ENCODE data around the gene RER1.

Gene RER1

GRCh38 chr1:2353551-2354438 lies 37.8 kb upstream of the RER1 start:
- DNase-seq (ENCODE audit: low spot score) = no peak

DNA sequence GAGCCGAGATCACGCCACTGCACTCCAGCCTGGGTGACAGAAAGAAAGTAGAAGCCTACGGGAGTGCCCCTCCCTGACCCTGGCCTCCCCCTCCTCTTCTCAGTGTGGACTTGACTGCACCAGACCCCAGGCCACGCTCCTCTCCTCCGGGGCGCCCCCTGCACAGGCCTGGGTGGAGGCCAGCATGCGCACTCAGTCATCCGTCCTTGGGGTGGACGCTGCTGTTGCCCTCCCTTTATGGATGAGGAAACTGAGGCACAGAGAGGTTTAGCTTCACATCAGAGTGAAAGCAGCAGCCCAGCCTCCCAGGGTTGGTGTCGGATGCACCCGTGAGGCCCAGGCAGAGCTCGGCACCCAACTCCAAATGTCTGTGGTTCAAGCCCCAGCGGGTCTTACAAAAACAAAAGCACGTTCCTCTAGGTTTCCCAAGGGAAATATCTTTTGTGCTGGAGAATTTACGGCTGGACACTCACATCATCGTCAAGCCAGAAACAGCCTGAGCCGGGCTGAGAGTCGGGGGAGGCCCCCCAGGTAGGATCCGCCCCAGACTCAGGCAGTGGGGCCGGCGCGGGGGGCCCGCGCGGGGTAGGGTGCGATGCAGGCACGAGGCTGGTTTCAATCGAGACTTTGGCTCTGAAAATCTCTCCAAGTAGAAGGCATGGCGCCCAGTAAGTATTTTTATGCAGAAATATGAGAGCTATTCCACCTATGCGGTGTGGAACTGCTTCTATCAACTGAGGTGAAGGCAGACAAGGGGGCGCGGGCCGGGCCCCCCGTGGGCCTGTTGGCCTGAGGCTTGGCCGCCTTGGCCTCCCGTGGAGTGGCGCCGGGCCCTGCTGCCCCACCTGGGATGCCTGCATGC lies 36.9 kb upstream of the RER1 start:
- DNase-seq (ENCODE audit: low spot score) = no peak

DNA sequence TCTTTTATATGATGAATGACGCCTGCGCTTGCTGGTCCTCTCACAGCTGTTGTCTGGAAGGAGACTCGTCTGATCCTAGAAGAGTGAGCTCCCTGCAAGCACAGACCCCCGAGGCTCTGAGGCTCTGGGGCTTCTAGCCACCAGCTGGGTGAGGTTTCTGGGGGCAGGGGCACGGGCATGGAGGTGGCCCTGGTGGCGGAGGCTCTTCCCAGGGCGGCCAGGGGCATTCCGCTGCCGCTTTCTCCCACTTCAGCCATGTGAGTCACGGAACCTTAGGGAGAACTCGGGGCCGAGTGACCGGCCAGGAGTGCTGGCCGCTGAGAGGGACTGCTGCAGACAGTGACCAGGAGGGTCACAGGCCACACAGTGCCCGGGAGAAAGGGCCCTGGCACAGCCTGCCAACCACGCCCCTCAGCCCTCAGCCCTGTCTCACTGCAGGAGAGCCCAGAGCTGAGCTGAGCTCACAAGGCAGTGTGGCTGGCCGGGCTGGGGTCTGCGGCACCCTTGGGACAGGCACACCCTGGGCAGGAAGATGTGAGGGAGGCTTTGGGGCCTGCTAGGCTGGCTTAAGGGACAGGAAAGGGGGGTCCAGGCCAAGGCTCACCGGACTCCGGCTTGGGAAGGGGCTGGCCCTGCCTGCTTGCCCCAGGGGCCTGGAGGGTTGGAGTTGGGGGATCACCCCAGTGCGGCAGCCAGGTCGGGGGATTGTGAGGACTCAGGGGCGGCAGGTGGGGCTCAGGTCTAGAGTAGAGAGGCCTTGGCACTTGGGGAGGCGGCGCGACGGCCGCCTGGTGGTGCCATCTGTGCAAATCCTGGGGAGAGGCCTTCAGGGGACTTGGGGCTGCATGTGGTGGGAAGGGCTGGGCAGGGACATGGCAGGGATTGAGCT lies 36.0 kb upstream of the RER1 start:
- no peak for DNase-seq (ENCODE audit: low spot score)

GRCh38 chr1:2356401-2356800 lies 35.2 kb upstream of the RER1 start:
- DNase-seq (ENCODE audit: low spot score) = no peak

GRCh38 chr1:2356911-2357845 lies 34.5 kb upstream of the RER1 start:
- no peak for DNase-seq (ENCODE audit: low spot score)

GRCh38 chr1:2358072-2358471 lies 33.6 kb upstream of the RER1 start:
- no peak for DNase-seq (ENCODE audit: low spot score)

DNA sequence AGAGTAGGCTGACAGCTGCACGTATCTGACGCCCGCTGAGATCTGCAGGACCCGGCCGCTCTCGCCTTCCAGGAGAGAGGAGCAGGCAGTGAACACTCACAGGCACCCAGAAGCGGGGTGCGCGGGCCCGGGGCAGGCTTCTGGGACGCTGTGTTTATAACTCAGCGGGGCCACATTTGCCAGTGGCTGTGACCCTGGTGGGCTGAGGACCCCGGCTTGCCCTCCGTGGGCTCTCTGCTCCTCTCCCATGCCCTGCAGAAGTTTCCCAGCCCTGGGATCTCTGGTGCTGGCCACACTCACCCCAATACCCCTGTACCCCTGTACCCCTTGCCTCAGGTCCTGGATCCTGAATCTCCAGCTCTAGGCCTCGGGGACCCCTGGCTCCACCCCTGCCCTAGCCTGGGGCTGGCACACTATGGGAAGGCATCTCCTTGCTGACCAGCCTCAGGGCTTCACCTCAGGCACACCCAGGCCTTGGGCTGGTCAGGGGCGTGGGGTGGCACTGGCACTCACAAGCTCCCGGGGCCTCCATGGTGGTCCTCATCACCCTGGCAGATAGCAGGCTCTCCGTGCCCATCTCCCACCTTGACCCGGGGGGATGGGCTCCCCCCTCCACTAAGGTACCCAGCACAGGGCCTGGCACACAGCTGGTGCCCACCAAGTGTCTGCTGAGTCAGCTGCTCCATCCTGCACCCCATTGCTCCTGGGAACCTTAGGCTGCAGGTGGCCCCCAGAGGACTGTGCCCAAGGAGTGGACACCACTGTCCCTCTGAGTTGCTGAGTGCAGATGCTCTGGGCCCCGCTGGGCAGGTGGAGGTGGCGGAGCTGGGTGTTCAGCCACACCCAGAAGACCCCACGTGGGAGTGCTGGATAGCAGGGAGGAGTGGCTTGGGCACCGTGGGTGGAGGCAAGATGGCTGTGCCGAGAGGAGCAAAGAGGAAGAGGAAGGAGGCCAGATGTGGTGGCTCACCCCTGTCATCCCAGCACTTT lies 32.7 kb upstream of the RER1 start:
- no peak for DNase-seq (ENCODE audit: low spot score)

- DNase-seq (ENCODE audit: low spot score) = no peak
Observed at GRCh38 chr1:2360588-2361364, 30.9 kb upstream of the RER1 start.

DNA sequence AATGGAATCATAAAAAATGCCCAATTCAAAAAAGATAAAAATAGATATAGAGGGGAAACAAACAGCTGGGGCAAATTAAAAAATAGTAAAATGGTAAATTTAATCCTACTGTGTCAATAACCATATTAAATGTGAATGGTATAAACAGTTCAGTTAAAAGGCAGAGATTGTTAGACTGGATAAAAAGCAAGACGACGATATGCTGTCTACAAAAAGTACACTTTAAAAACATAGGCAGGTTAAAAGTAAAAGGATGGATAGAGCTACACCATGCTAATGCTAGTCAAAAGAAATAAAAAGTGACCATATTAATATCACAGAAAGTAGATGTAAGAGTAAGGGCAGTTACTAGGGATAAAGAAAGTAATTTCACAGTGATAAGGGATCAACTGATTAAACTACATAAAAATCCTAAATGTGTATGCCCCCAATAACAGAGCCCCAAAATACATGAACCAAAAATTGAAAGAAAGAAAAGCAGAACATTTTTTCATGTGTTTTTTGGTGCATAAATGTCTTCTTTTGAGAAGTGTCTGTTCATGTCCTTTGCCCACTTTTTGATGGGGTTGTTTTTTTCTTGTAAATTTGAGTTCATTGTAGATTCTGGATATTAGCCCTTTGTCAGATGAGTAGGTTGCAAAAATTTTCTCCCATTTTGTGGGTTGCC lies 27.7 kb upstream of the RER1 start:
- no peak for DNase-seq (ENCODE audit: low spot score)

DNA sequence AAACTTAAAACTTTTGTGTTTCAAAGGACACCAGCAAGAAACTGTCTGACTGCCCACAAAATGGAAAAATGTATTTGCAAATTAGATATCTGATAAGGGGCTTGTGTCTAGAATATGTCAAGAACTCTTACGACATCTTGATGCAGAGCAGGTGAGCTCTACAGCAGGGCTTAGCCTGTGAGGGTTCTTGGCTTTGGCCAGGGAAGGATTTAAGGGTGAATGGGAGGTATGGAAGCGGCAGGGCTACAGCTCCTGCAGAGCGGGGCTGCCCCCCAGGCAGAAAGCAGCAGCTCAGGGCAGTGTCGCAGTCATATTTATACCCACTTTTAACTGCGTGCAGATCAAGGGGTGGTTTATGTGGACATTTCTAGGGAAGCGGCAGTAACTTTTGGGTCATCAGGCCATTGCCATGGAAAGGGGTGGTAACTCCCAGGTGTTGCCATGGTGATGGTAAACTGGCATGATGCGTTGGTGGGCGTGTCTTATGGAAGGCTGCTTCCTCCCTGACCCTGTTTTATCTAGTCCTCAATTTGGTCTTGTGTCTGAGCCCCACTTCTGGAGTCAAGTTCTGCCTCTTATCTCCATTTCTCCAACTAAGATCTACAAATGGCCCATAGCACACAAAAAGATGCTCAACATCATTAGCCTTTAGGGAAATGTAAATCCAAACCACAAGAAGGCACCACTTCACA lies 23.4 kb upstream of the RER1 start:
- DNase-seq (ENCODE audit: low spot score) = no peak

- no peak for DNase-seq (ENCODE audit: low spot score)
Observed at GRCh38 chr1:2372551-2373490, 18.8 kb upstream of the RER1 start.

DNA sequence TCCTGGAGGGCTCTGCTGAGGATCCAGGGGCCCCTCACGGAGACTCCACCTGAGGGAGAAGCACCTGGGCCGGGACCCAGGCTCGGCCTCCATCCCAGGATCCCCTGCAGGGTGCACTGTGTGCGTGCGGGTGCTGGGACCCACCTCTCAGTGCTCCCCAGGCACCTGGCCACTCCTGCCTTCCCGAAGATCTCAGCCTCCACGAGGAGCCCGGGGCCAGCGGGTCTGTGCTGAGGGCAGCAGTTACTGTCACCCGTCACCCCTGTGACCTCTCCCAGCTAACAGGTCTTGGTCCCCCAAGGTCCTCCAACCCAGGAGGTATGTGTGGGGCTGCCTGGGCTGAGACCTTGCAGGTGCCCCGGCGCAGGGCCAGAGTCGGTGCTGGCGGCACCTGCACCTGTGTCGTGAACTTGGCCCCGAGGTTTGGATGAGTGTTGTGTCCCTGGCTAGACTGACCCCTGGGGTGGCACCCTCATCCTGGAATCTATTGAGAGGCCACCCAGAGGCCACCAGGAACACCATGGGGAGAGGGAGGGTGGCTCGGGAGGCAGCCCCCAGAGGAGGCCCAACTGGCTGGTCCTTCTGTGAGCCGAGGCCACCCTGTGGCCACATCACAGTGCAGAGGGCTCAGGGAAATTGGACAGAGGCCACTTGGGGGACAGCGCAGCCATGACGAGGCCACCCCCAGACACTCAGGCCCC lies 17.9 kb upstream of the RER1 start:
- no peak for DNase-seq (ENCODE audit: low spot score)

- no peak for DNase-seq (ENCODE audit: low spot score)
Observed at GRCh38 chr1:2374252-2375155, 17.1 kb upstream of the RER1 start.

- no peak for DNase-seq (ENCODE audit: low spot score)
Observed at GRCh38 chr1:2375246-2375922, 16.3 kb upstream of the RER1 start.
